ENCODE data around the gene PFN3.
A peak's percentile ranks its signal among the peaks of the same experiment; 100 is the strongest.

PFN3 gene

GRCh38 chr5:177410575-177410974 is 10.1 kb upstream of the PFN3 start:
- Histone ChIP-seq H3K27me3 (ENCODE audit: insufficient read depth, poor library complexity, severe bottlenecking) (no peaks in the 10 kb centered on the region), H3K27ac (replicated peaks) (no peak overlapping the region), H3K4me3 (replicated peaks; ENCODE audit: insufficient read depth, low read length) (no peak overlapping the region)
- no peak for TF ChIP-seq REST (IDR thresholded peaks at IDR 0.05; ENCODE audit: insufficient replicate concordance, low read depth)
- TF ChIP-seq POLR2AphosphoS5 (IDR thresholded peaks at IDR 0.05; ENCODE audit: low read depth) = no peak
- TF ChIP-seq GABPA (IDR thresholded peaks at IDR 0.05; ENCODE audit: low read depth) = no peak
- no peak for TF ChIP-seq CTCF (IDR thresholded peaks at IDR 0.05; ENCODE audit: insufficient read depth, low read length)
- no peak for TF ChIP-seq SPI1 (IDR thresholded peaks at IDR 0.05; ENCODE audit: borderline replicate concordance, low read depth)
- DNase-seq (ENCODE audit: low read depth in 1 of 2, low spot score in 1 of 2) = peak in 1 of 2 experiments; percentile 44

- no peak for DNase-seq (ENCODE audit: low read depth in 1 of 2, low spot score in 1 of 2)
- H3K27me3 ChIP-seq (ENCODE audit: insufficient read depth, poor library complexity, severe bottlenecking) = no peaks in the 10 kb centered on the region
- H3K4me3 ChIP-seq (replicated peaks; ENCODE audit: insufficient read depth, low read length) = no peak within 1 kb of the TSS
- no peak within 1 kb of the TSS for H3K27ac ChIP-seq (replicated peaks)
- TF ChIP-seq CTCF (IDR thresholded peaks at IDR 0.05; ENCODE audit: insufficient read depth, low read length) (no peak), SPI1 (IDR thresholded peaks at IDR 0.05; ENCODE audit: borderline replicate concordance, low read depth) (no peak), REST (IDR thresholded peaks at IDR 0.05; ENCODE audit: insufficient replicate concordance, low read depth) (no peak), POLR2AphosphoS5 (IDR thresholded peaks at IDR 0.05; ENCODE audit: low read depth) (no peak), GABPA (IDR thresholded peaks at IDR 0.05; ENCODE audit: low read depth) (no peak)
Measured at GRCh38 chr5:177409043-177409801, 8.8 kb upstream of the PFN3 start, which contains the start of gene F12. TSS of gene F12 (minus strand) at chr5:177409564. CDS start at chr5:177409527, 37 bp downstream.

- DNase-seq (ENCODE audit: low read depth in 1 of 2, low spot score in 1 of 2) = peak; percentile 67 to 94
- H3K27ac ChIP-seq (replicated peaks) = peak overlapping the region; percentile 75
- no peaks in the 10 kb centered on the region for H3K27me3 ChIP-seq (ENCODE audit: insufficient read depth, poor library complexity, severe bottlenecking)
- no peak for TF ChIP-seq REST (IDR thresholded peaks at IDR 0.05; ENCODE audit: insufficient replicate concordance, low read depth)
- TF ChIP-seq SPI1 (IDR thresholded peaks at IDR 0.05; ENCODE audit: borderline replicate concordance, low read depth) = peak; percentile 99
- TF ChIP-seq POLR2AphosphoS5 (IDR thresholded peaks at IDR 0.05; ENCODE audit: low read depth) = peak; percentile 66; the same call in 1 of the 2 replicates
- TF ChIP-seq CTCF (IDR thresholded peaks at IDR 0.05; ENCODE audit: insufficient read depth, low read length) = no peak
- no peak for TF ChIP-seq GABPA (IDR thresholded peaks at IDR 0.05; ENCODE audit: low read depth)
- no peak overlapping the region for H3K4me3 ChIP-seq (replicated peaks; ENCODE audit: insufficient read depth, low read length)
Measured at GRCh38 chr5:177405805-177406204, 5.3 kb upstream of the PFN3 start.
